ENCODE results near the gene LPAR3.

GRCh38 chr1:84823991-84824390 is 69.0 kb downstream of the LPAR3 start:
- TF ChIP-seq, protein P1, sequence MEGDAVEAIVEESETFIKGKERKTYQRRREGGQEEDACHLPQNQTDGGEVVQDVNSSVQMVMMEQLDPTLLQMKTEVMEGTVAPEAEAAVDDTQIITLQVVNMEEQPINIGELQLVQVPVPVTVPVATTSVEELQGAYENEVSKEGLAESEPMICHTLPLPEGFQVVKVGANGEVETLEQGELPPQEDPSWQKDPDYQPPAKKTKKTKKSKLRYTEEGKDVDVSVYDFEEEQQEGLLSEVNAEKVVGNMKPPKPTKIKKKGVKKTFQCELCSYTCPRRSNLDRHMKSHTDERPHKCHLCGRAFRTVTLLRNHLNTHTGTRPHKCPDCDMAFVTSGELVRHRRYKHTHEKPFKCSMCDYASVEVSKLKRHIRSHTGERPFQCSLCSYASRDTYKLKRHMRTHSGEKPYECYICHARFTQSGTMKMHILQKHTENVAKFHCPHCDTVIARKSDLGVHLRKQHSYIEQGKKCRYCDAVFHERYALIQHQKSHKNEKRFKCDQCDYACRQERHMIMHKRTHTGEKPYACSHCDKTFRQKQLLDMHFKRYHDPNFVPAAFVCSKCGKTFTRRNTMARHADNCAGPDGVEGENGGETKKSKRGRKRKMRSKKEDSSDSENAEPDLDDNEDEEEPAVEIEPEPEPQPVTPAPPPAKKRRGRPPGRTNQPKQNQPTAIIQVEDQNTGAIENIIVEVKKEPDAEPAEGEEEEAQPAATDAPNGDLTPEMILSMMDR (IDR thresholded peaks at IDR 0.05): no peak
- TF ChIP-seq EZH2 (IDR thresholded peaks at IDR 0.05): no peak
- TF ChIP-seq EZH2phosphoT487 (IDR thresholded peaks at IDR 0.05): no peak
